ENCODE measurements around the gene EVA1A. TPM values are rescaled to one million over a fixed set of nuclear protein-coding genes. Genes with fewer than 3 reads are reported as not detected.

EVA1A gene
- total and polyA plus RNA-seq, 2 experiments from 2014 or later, result 4.6 to 7.9 TPM

GRCh38 chr2:75571730-75572430, 11.1 kb upstream of the EVA1A start:
- H3K79me2 ChIP-seq (replicated peaks; ENCODE audit: insufficient read depth), result no peaks in the 10 kb centered on the region
- Mint-ChIP-seq H3K9me3 (no peaks in the 10 kb centered on the region), H3K36me3 (ENCODE audit: low read depth) (no peaks in the 10 kb centered on the region), H3K4me1 (no peaks in the 10 kb centered on the region; the same call in 2 of the 3 replicates), H3K4me3 (no peak overlapping the region), H3K27ac (no peak overlapping the region), H3K27me3 (ENCODE audit: insufficient read depth, low read depth, poor library complexity) (peaks cover 4% of the 10 kb centered on the region)
- DNase-seq (ENCODE audit: low spot score), result no peak
- no peaks in the 10 kb centered on the region for H3K9me2 ChIP-seq (ENCODE audit: insufficient read depth)
- no peak for TF ChIP-seq ZNF331 (CRISPR knock-in tag; IDR thresholded peaks at IDR 0.05; ENCODE audit: low read depth)
- no peak for TF ChIP-seq ETS1 (IDR thresholded peaks at IDR 0.05)
- no peak for TF ChIP-seq POLR2AphosphoS5 (IDR thresholded peaks at IDR 0.05; ENCODE audit: low read depth)
- no peak for TF ChIP-seq JUNB (IDR thresholded peaks at IDR 0.05; ENCODE audit: unreplicated experiment)
- no peak for TF ChIP-seq ZNF114 (CRISPR knock-in tag; IDR thresholded peaks at IDR 0.05)
- no peak for TF ChIP-seq EZH2 (IDR thresholded peaks at IDR 0.05; ENCODE audit: low read depth, unreplicated experiment)
- no peak for TF ChIP-seq CREB1 (CRISPR knock-in tag; IDR thresholded peaks at IDR 0.05; ENCODE audit: low read depth)
- TF ChIP-seq CTCF (conservative IDR thresholded peaks at IDR 0.05; ENCODE audit: low read depth in 2 of 2), result no peak
- TF ChIP-seq, protein P1, sequence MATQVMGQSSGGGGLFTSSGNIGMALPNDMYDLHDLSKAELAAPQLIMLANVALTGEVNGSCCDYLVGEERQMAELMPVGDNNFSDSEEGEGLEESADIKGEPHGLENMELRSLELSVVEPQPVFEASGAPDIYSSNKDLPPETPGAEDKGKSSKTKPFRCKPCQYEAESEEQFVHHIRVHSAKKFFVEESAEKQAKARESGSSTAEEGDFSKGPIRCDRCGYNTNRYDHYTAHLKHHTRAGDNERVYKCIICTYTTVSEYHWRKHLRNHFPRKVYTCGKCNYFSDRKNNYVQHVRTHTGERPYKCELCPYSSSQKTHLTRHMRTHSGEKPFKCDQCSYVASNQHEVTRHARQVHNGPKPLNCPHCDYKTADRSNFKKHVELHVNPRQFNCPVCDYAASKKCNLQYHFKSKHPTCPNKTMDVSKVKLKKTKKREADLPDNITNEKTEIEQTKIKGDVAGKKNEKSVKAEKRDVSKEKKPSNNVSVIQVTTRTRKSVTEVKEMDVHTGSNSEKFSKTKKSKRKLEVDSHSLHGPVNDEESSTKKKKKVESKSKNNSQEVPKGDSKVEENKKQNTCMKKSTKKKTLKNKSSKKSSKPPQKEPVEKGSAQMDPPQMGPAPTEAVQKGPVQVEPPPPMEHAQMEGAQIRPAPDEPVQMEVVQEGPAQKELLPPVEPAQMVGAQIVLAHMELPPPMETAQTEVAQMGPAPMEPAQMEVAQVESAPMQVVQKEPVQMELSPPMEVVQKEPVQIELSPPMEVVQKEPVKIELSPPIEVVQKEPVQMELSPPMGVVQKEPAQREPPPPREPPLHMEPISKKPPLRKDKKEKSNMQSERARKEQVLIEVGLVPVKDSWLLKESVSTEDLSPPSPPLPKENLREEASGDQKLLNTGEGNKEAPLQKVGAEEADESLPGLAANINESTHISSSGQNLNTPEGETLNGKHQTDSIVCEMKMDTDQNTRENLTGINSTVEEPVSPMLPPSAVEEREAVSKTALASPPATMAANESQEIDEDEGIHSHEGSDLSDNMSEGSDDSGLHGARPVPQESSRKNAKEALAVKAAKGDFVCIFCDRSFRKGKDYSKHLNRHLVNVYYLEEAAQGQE (IDR thresholded peaks at IDR 0.05; ENCODE audit: unreplicated experiment), result no peak
- TF ChIP-seq STAT1 (IDR thresholded peaks at IDR 0.05; ENCODE audit: unreplicated experiment), result no peak
- TF ChIP-seq EZH2phosphoT487 (IDR thresholded peaks at IDR 0.05; ENCODE audit: unreplicated experiment), result no peak
- TF ChIP-seq ZNF462 (CRISPR knock-in tag; IDR thresholded peaks at IDR 0.05), result no peak
- H2AFZ ChIP-seq, result no peak overlapping the region
- H3K36me3 ChIP-seq (ENCODE audit: insufficient read depth), result no peaks in the 10 kb centered on the region
- no peaks in the 10 kb centered on the region for H3F3A ChIP-seq (replicated peaks; ENCODE audit: low read depth)
- H3K4me3 ChIP-seq, result no peak overlapping the region
- H3K27me3 ChIP-seq (ENCODE audit: insufficient read depth), result no peaks in the 10 kb centered on the region
- H3K4me2 ChIP-seq, result no peak overlapping the region
- no peaks in the 10 kb centered on the region; the same call in 1 of the 2 replicates for H3K4me1 ChIP-seq (ENCODE audit: insufficient read depth)
- H4K20me1 ChIP-seq (replicated peaks; ENCODE audit: insufficient read depth), result no peaks in the 10 kb centered on the region
- H3K27ac ChIP-seq (ENCODE audit: low read depth), result no peak overlapping the region
- no peak for ATAC-seq
